ENCODE measurements around the gene PTPRT. TPM values are rescaled to one million over a fixed set of nuclear protein-coding genes. Genes with fewer than 3 reads are reported as not detected.

The PTPRT gene
- total RNA-seq, 1 experiment from 2014 or later, result not detected

DNA sequence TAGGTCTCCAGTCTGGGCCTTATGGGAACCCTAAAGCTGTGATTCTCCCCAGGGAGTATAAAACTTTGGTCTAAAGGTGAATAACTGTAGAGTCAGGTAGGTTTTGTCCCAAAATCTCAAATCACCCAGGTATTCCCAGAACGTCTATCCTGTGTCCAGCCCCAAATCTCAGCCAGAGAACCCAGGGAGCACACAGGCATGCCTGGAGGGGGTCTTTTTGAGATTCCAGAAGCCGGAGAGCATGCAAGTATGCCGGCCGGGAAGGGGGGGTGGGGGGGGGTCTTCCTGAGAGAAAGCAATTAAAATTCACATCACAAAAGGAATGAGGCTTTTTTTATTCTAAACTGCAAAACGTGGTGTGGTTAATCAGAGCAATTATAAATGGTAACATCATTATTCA is 210.0 kb downstream of the PTPRT start (continued):
- TF ChIP-seq, protein P1, sequence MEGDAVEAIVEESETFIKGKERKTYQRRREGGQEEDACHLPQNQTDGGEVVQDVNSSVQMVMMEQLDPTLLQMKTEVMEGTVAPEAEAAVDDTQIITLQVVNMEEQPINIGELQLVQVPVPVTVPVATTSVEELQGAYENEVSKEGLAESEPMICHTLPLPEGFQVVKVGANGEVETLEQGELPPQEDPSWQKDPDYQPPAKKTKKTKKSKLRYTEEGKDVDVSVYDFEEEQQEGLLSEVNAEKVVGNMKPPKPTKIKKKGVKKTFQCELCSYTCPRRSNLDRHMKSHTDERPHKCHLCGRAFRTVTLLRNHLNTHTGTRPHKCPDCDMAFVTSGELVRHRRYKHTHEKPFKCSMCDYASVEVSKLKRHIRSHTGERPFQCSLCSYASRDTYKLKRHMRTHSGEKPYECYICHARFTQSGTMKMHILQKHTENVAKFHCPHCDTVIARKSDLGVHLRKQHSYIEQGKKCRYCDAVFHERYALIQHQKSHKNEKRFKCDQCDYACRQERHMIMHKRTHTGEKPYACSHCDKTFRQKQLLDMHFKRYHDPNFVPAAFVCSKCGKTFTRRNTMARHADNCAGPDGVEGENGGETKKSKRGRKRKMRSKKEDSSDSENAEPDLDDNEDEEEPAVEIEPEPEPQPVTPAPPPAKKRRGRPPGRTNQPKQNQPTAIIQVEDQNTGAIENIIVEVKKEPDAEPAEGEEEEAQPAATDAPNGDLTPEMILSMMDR (IDR thresholded peaks at IDR 0.05 in 2 of 3, conservative IDR thresholded peaks at IDR 0.05 in 1 of 3; ENCODE audit: borderline replicate concordance in 1 of 3, insufficient read depth in 1 of 3, low read depth in 2 of 3, low read length in 2 of 3), result no peak

DNA sequence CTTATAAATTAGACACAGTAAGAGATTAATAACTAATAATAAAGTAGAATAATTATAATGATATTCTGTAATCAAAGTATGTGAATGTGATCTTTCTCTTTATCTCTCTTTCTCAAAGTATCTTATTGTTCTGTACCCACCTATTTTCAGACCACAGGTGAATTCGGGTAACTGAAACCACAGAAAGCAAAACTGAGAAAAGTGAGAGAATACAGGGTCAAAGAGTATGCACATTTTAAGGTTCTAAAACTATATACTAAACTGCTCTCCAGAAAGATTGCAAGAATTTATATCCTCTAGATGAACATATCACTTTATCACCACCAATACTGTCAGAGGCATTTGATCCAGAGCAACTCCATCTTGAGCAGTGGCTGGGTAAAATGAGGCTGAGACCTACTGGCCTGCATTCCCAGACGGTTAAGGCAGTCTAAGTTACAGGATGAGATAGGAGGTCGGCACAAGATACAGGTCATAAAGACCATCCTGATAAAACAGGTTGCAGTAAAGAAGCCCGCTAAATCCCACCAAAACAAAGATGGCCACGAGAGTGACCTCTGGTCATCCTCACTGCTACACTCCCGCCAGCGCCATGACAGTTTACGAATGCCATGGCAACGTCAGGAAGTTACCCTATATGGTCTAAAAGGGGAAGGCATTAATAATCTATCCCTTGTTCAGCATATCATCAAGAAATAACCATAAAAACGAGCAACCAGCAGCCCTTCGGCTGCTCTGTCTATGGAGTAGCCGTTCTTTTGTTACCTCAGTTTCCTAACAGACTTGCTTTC is 211.3 kb downstream of the PTPRT start:
- CTCF ChIA-PET, result no interaction called here
- Histone ChIP-seq H3K79me2 (ENCODE audit: insufficient read depth, low read length) (no peaks in the 10 kb centered on the region), H3K9ac (ENCODE audit: low read length) (no peak overlapping the region), H4K20me1 (ENCODE audit: insufficient read depth) (no peaks in the 10 kb centered on the region), H3K4me1 (ENCODE audit: control insufficient read depth in 1 of 2, insufficient read depth in 2 of 2, low read length in 2 of 2) (no peaks in the 10 kb centered on the region), H3K4me2 (ENCODE audit: low read length) (no peak overlapping the region), H3K9me3 (ENCODE audit: control insufficient read depth in 1 of 2, insufficient read depth in 1 of 2, low read depth in 1 of 2, low read length in 2 of 2) (peaks cover 4 to 6% of the 10 kb centered on the region in 2 experiments; a peak in 2 of 4 replicates), H2AFZ (ENCODE audit: low read depth, low read length, poor library complexity, severe bottlenecking) (no peak overlapping the region), H3K4me3 (replicated peaks in 1 of 2; ENCODE audit: low read depth in 1 of 2, low read length in 2 of 2) (no peak overlapping the region), H3K27me3 (ENCODE audit: insufficient read depth, low read length) (no peaks in the 10 kb centered on the region), H3K36me3 (ENCODE audit: control insufficient read depth in 1 of 2, insufficient read depth in 2 of 2, low read length in 2 of 2) (no peaks in the 10 kb centered on the region), H3K27ac (ENCODE audit: low read depth, low read length) (no peak overlapping the region), H3K9me2 (ENCODE audit: insufficient read depth) (no peaks in the 10 kb centered on the region)
- TF ChIP-seq ZFX (IDR thresholded peaks at IDR 0.05) (no peak), EGR1 (IDR thresholded peaks at IDR 0.05; ENCODE audit: low read depth) (no peak), CBX3 (IDR thresholded peaks at IDR 0.05; ENCODE audit: low read depth) (no peak), EZH2 (IDR thresholded peaks at IDR 0.05) (no peak), ELF1 (IDR thresholded peaks at IDR 0.05; ENCODE audit: borderline replicate concordance, low read depth) (no peak), JUND (IDR thresholded peaks at IDR 0.05) (no peak), EZH2phosphoT487 (IDR thresholded peaks at IDR 0.05; ENCODE audit: borderline replicate concordance) (no peak), POLR2AphosphoS5 (IDR thresholded peaks at IDR 0.05; ENCODE audit: low read depth, low read length) (no peak)
- TF ChIP-seq, protein P2, sequence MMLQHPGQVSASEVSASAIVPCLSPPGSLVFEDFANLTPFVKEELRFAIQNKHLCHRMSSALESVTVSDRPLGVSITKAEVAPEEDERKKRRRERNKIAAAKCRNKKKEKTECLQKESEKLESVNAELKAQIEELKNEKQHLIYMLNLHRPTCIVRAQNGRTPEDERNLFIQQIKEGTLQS (IDR thresholded peaks at IDR 0.05), result no peak
- TF ChIP-seq, protein P1 (IDR thresholded peaks at IDR 0.05 in 2 of 3, conservative IDR thresholded peaks at IDR 0.05 in 1 of 3; ENCODE audit: borderline replicate concordance in 1 of 3, insufficient read depth in 1 of 3, low read depth in 2 of 3, low read length in 2 of 3), result no peak
- TF ChIP-seq, protein P3, sequence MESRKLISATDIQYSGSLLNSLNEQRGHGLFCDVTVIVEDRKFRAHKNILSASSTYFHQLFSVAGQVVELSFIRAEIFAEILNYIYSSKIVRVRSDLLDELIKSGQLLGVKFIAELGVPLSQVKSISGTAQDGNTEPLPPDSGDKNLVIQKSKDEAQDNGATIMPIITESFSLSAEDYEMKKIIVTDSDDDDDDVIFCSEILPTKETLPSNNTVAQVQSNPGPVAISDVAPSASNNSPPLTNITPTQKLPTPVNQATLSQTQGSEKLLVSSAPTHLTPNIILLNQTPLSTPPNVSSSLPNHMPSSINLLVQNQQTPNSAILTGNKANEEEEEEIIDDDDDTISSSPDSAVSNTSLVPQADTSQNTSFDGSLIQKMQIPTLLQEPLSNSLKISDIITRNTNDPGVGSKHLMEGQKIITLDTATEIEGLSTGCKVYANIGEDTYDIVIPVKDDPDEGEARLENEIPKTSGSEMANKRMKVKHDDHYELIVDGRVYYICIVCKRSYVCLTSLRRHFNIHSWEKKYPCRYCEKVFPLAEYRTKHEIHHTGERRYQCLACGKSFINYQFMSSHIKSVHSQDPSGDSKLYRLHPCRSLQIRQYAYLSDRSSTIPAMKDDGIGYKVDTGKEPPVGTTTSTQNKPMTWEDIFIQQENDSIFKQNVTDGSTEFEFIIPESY (IDR thresholded peaks at IDR 0.05; ENCODE audit: extremely low read depth, insufficient replicate concordance, low read length), result no peak
- no peak for ATAC-seq
- RAD21 ChIA-PET (ENCODE audit: low non-redundant PET in 1 of 2, low total read pairs in 2 of 2, uncharacterized antibody in 2 of 2, unreplicated experiment in 2 of 2), result no interaction called here
- BruUV-seq (replicated peaks), result no TSS peak
- no peak for DNase-seq (ENCODE audit: low read depth, low spot score)
- POLR2A ChIA-PET, result no interaction called here
- intact Hi-C loops (cut with micrococcal nuclease), result no loop called here

Data from HCT116 (cell line).